Measurements from ENCODE around the gene SLC2A4RG.

Gene SLC2A4RG

DNA sequence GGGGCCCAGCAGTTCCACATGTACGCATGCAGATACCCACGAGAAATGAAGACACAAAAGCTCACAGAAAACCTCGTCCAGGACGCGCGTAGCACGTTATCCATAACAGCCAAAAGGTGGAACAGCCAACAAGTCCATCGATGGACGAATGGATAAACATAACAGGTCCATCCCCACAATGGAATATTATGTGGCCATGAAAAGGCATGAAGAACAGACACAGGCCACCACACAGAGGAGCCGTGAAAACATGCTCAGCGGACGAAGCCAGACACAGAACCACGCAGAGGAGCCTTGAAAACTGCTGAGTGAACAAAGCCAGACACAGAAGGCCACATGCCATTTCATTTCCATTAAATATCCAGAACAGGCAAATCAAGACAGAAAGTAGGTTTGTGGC, 38.0 kb downstream of the SLC2A4RG start:
- no peak for DNase-seq (ENCODE audit: low read depth)

DNA sequence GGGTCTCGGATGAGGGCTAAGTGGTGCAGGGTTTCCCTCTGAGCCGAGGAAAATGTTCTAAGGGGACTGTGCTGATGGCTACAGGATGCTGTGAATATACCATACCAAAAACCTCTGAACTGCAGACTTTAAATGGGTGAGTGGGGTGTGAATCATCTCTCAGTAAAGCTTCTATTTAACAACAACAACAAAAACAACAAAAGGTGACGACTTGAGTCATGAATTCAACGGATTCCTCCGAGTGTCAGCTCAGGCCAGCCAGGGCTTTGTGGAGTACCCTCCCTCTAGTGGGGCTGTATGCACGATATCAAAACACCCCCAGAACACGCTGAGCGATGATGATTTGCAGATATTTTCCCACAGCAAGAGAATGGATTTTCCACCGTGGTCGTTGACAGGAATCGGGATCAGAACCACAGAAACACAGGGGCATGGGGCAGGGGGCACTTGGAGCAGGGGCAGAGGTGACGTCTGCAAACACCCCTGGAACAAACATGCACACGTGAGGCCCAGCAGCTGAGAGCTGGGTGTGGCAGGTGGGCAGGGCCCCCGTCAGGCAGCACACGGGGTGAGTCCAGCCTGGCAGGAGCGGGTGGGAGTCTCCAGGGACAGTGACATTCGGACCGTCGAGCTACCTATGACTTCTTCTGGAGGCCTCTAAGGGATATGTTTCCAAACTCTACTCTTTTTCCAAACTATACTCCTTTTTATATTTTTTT, 38.6 kb downstream of the SLC2A4RG start:
- no peak for DNase-seq (ENCODE audit: low read depth)

DNA sequence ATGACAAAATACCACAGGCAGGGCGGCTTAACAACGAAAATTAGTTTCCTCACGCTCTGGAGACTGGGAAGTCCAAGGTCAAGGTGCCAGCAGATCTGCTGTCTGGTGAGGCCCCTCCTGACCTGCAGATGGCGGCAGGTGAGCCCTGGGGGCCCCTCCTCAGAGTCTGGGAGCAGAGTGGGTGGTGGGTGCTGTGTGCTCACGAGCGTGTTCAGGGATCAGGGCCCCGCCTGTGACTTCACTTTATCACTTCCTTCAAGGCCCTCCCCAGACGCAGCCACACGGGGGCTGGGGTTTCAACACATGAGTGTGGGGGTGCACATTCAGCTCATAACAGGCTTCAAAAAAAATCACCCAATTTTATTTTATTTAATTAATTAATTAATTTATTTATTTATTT, 39.3 kb downstream of the SLC2A4RG start:
- no peak for DNase-seq (ENCODE audit: low read depth)

DNA sequence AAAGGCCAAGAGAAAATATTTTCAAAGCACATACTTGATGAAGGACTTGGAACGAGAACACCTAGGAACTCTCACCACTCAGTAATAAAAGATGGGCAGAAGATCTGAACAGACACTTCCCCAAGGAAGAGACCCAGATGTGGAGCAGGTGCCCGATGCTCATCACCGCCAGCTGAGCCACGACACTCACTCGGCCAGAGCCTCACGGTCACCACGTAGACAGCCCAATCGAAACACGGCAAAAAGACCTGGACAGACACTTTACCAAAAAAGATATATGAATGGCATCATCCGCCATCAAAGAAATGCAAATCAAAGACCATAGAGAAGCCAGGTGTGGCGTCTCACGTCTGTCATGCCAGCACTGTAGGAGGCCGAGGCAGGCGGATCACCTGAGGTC, 41.6 kb downstream of the SLC2A4RG start:
- no peak for DNase-seq (ENCODE audit: low read depth)

DNA sequence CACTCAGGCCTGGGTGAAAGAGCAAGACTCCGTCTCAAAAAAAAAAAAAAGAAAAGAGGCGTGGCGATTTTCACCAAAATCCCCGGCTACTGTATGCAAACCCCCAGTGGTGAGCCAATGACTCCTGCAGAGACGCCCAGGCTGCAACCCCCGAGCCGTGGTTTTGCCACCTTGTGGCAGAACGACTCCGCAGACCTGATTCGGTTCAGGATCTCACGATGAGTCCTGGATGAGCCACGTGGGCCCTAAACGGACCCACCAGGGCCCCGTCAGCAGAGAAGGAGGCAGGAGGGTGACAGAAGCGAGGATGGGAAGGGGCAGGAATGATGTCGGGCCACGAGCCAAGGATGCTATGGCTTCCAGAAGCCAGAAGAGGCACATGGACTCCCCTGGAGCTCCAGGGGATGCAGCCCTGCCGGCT, 42.5 kb downstream of the SLC2A4RG start:
- no peak for DNase-seq (ENCODE audit: low read depth)

DNA sequence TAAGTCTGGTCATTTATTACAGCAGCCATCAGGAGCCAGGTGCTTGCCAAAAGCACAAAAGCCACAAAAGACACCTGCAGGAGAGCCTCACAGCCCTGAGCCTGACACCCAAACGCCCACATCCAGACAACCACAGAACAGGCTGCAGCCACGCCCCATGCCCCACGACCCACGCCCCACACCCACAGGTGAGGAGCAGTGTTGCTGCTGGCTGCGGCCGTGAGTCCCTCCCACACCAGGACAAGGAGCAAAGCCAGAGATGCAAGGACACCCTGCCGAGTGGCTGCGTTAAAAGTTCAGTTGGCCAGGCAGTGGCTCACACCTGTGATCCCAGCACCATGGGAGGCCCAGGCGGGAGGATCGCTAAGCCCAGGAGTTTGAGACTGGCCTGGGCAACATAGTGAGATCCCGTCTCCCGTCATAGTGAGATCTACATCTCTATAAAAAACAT, 43.0 kb downstream of the SLC2A4RG start:
- no peak for DNase-seq (ENCODE audit: low read depth)

DNA sequence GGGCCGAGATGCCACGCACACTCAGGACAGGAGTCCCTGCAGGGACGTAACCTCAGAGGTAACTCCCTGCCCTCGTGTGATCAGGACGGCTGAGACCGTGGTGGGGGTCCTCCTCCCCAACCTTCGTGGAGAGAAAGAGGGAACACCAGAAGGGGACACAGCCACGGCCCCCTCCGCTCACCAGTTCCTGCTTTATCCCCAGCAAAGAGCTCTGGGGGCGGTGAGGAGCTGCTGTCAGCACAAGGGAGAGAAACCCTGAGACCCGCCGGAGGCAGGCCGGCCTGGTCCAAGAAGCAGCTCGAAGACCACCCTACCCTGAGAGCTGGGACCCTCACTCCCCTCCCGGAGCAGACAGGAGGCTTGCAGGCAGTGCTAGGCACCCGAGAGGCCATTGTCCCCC, 44.4 kb downstream of the SLC2A4RG start:
- no peak for DNase-seq (ENCODE audit: low read depth)

DNA sequence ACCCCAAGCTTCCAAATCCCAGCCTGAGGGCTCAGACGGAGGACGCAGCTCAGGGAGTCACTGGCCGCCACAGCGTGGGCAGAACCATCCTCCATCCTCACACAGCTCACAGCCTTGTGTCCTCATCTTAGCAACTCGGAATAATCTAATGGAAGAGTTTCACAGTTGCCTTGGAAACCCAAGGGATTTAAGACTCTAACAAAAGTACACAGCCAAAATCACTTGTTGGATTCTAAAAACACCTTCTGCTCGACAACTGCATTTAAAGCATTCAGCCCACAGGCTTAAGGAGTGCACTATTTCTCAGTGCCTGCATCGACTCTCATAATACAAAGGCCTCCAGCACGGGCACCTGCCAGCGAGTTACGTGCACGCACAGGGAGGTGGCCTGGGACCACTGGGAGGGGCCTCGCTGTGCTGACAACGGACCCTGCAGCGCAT, 46.1 kb downstream of the SLC2A4RG start:
- DNase-seq (ENCODE audit: low read depth): no peak

DNA sequence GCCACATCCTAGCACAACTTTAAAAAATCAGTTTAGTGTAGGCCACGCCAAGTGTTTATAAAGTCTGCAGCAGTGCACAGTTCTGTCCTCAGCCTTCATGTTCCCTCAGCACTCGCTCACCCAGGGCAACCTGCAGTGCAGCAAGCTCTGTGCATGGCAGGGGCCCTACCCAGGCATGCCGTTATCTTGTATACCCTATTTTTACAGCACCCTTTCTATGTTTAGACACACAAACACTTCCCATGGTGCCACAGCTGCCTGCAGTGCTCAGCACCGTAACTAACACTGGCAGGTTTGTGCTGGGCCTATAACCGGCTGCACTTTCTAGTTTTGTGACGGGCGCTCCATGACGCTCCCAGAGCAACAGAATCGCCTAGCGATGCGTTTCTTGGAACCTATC, 47.7 kb downstream of the SLC2A4RG start:
- no peak for DNase-seq (ENCODE audit: low read depth)

DNA sequence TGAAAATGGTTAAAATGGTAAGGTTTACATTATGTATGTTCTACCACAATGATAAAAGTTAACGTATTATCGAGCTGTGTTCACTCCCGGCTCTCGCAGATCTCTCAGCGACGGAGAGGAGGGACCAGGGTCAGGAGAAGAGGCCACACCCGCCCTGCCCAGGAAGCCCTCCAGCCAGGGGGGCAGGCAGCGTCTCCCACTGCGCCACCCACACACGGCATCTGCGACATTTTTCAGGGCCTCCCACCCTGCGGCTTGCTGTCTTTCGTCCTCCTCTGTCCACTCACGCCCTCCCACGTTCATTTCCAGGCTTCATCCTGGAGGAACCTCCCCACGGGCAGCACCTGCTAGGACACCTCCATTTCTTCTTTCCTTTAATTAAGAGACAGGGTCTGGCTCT, 48.2 kb downstream of the SLC2A4RG start:
- DNase-seq (ENCODE audit: low read depth): no peak

DNA sequence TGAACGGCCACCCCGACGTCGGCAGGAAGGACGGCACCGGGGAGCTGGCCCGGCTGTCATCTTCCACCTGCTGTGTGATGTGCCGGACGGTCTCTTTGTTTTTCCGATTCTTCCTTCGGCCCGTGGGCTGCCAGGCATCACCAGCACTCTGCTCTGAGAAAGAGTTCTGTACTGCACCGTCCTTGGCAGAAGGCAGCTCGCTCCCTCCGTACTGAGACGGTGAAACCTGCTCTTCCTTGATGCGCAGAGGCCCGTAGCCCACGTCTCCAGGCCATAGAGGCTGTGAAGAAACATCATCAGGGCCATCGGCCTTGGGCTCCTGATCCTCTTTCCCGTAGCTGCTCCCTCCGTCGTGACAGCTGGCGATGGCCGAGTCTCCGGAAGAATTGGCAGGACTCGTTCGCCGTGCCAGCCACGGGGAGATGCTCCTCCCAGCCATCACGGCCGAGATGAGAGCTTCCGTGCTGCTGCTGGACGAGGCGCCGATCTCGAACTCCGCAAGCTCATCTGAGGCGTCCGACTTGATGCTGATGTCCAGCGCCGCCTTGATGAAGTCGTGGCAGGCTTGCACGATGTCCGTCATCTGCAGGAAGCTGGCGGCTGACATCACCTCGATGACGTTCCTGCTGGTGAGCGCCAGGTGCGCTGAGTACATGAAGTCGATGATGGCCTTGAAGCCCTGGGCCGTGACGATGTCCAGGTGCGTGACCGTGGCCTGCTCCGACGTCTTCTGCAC, 50.4 kb downstream of the SLC2A4RG start:
- DNase-seq (ENCODE audit: low read depth): no peak

DNA sequence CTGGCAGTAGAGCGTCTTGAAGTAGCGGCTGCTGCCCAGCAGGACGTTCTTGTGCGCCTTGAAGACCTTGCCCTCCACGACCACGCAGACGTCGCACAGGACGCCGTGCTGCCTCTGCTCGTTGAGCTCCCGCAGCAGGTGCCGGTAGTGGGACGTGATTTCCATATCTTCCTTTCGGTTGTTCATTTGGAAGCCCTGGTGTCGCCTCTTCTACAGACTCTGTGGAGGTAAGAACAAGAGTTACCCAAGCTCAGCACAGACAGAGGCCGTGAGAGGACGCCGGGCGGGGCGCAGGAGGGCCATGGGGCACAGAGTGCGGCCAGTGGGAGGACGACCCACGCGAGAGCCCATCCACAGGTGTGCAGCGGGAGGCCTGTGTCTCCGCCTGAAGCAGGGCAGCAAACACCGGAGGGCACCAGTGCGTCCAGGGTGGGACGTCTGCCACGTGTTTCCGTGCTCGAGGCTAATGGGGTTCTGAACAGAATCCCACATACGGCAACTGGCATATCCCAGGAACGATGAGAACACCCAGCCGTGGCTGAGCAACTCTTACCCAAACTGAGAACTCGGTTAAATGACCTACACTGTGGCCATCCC, 51.1 kb downstream of the SLC2A4RG start:
- DNase-seq (ENCODE audit: low read depth): no peak

DNA sequence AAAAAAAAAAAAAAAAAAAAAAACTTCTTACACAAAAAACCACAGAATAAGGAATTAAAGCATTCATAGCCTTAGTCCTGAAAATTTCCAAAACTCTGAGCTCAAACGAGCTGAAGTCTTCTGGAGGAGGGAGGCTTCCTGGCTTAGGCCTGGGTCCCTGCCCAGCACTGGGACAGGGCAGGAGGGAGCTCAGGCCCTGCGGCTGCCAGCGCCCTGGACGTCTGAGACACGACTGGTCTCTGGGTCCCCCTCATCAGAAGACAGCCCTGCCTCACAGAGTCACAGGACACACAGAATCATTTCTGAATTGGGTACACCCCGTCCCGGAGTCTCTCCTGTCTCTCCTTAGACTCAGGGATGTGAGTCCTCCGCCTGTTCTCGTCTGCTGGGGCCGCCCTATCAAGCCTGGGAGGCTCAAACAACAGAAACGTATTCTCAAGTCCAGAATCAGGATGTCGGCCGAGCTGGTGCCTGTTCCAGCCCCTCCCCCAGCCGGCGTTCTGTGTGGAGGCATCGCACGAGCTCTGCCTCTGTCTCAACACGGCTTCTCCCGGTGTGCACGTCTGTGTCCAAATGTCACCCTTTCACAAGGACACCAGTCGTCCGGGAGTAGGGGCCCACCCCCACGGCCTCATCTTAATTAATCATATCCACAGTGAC, 52.1 kb downstream of the SLC2A4RG start:
- DNase-seq (ENCODE audit: low read depth): no peak

DNA sequence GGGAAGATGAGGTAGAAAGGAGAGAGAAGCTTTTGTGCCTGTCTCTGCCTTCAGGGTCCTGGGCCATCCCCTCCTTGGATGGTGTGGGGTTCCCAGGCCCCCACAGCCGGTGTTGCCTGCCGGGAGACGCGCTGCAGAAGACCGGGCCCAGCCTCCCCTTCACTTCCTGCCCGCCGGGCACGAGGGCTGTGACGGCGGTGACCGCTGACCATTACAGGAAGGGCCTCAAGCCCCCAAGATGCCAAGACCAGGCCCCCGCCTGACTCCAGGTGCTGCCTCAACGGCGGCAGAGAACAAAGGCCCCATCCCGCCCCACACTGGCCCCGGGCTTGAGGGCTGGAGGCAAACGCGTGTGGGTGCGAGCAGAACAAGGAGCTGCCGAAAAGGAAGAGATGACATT, 53.3 kb downstream of the SLC2A4RG start:
- no peak for DNase-seq (ENCODE audit: low read depth)

Measured in stromal cell of bone marrow (primary cell).